GM19328 (cell line): ENCODE measurements around the gene KCNJ4.

Source experiments
- ATAC-seq: cut with Tn5 transposase; IDR thresholded peaks from one replicate; pipeline ENCODE4 v1.9.1; 2021; ENCODE audit warnings: mild to moderate bottlenecking, moderate library complexity; ENCODE audit not compliant: unreplicated experiment

The KCNJ4 gene

GRCh38 chr22:38432264-38432663 lies 22.7 kb downstream of the KCNJ4 start:
- no peak for ATAC-seq

GRCh38 chr22:38431266-38432010 lies 23.6 kb downstream of the KCNJ4 start:
- ATAC-seq, result no peak

GRCh38 chr22:38429499-38430068 lies 25.4 kb downstream of the KCNJ4 start:
- no peak for ATAC-seq

- ATAC-seq, result no peak
Observed at GRCh38 chr22:38428714-38429113, 26.3 kb downstream of the KCNJ4 start.

- no peak for ATAC-seq
Observed at GRCh38 chr22:38427940-38428339, 27.1 kb downstream of the KCNJ4 start.

GRCh38 chr22:38427465-38427864 lies 27.5 kb downstream of the KCNJ4 start:
- ATAC-seq, result no peak

GRCh38 chr22:38426628-38427027 lies 28.4 kb downstream of the KCNJ4 start:
- ATAC-seq, result no peak

GRCh38 chr22:38424525-38425080 lies 30.4 kb downstream of the KCNJ4 start:
- ATAC-seq, result no peak

- no peak for ATAC-seq
Observed at GRCh38 chr22:38423512-38424503, 31.2 kb downstream of the KCNJ4 start.

GRCh38 chr22:38422611-38423511 lies 32.1 kb downstream of the KCNJ4 start:
- no peak for ATAC-seq

GRCh38 chr22:38420734-38421133 lies 34.3 kb downstream of the KCNJ4 start:
- no peak for ATAC-seq

GRCh38 chr22:38419858-38420160 lies 35.2 kb downstream of the KCNJ4 start:
- no peak for ATAC-seq

GRCh38 chr22:38419121-38419857 lies 35.7 kb downstream of the KCNJ4 start:
- ATAC-seq, result no peak

GRCh38 chr22:38418589-38418988 lies 36.4 kb downstream of the KCNJ4 start:
- ATAC-seq, result no peak

GRCh38 chr22:38417252-38418060 lies 37.5 kb downstream of the KCNJ4 start:
- ATAC-seq, result no peak

GRCh38 chr22:38416621-38417251 lies 38.3 kb downstream of the KCNJ4 start:
- ATAC-seq, result no peak

GRCh38 chr22:38415561-38416321 lies 39.3 kb downstream of the KCNJ4 start:
- no peak for ATAC-seq

GRCh38 chr22:38415046-38415445 lies 40.0 kb downstream of the KCNJ4 start:
- ATAC-seq, result no peak
